ENCODE data around the gene CNTF.

GRCh38 chr11:58629857-58630256 lies 7.4 kb downstream of the CNTF start:
- TF ChIP-seq CTCF (IDR thresholded peaks at IDR 0.05) (peak; percentile 28 to 66 (median 44)), POLR2A (IDR thresholded peaks at IDR 0.05) (no peak), POLR2AphosphoS5 (IDR thresholded peaks at IDR 0.05) (no peak)

Data from gastroesophageal sphincter (tissue), 3 donors.